ENCODE measurements around the gene PLPP6. TPM values are rescaled to one million over a fixed set of nuclear protein-coding genes. Genes with fewer than 3 reads are reported as not detected.

The PLPP6 gene
- total and polyA plus RNA-seq, 2 of the 13 experiments (the other 11 are each of a cell fraction or from before 2014, with no cell fraction given): 12.1 to 15.5 TPM

DNA sequence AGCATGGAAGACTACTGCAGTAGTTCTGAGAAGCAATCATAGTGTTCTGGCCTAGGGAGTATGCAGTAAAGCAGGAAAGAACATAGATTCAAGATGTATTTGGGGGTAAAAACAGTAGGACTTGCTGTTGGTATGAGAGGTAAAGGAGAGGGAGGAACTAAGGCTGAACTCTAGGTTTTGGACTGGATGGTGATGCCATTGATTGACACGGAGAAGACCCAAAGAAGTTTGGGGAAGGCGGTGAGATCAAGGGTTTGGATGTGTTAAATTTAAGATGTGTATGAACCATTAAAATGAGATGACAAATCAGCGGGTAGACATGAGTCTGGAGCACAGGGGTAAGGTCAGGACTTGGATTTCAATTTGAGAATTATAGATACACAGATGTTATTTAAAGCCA lies 15.3 kb downstream of the PLPP6 start (continued):
- TF ChIP-seq, protein P1, sequence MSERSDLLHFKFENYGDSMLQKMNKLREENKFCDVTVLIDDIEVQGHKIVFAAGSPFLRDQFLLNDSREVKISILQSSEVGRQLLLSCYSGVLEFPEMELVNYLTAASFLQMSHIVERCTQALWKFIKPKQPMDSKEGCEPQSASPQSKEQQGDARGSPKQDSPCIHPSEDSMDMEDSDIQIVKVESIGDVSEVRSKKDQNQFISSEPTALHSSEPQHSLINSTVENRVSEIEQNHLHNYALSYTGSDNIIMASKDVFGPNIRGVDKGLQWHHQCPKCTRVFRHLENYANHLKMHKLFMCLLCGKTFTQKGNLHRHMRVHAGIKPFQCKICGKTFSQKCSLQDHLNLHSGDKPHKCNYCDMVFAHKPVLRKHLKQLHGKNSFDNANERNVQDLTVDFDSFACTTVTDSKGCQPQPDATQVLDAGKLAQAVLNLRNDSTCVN (CRISPR knock-in tag; IDR thresholded peaks at IDR 0.05; ENCODE audit: borderline replicate concordance): no peak
- TF ChIP-seq JUNB (CRISPR knock-in tag; IDR thresholded peaks at IDR 0.05; ENCODE audit: borderline replicate concordance): no peak
- TF ChIP-seq, protein P2, sequence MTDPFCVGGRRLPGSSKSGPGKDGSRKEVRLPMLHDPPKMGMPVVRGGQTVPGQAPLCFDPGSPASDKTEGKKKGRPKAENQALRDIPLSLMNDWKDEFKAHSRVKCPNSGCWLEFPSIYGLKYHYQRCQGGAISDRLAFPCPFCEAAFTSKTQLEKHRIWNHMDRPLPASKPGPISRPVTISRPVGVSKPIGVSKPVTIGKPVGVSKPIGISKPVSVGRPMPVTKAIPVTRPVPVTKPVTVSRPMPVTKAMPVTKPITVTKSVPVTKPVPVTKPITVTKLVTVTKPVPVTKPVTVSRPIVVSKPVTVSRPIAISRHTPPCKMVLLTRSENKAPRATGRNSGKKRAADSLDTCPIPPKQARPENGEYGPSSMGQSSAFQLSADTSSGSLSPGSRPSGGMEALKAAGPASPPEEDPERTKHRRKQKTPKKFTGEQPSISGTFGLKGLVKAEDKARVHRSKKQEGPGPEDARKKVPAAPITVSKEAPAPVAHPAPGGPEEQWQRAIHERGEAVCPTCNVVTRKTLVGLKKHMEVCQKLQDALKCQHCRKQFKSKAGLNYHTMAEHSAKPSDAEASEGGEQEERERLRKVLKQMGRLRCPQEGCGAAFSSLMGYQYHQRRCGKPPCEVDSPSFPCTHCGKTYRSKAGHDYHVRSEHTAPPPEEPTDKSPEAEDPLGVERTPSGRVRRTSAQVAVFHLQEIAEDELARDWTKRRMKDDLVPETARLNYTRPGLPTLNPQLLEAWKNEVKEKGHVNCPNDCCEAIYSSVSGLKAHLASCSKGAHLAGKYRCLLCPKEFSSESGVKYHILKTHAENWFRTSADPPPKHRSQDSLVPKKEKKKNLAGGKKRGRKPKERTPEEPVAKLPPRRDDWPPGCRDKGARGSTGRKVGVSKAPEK (CRISPR knock-in tag; IDR thresholded peaks at IDR 0.05; ENCODE audit: borderline replicate concordance): no peak

DNA sequence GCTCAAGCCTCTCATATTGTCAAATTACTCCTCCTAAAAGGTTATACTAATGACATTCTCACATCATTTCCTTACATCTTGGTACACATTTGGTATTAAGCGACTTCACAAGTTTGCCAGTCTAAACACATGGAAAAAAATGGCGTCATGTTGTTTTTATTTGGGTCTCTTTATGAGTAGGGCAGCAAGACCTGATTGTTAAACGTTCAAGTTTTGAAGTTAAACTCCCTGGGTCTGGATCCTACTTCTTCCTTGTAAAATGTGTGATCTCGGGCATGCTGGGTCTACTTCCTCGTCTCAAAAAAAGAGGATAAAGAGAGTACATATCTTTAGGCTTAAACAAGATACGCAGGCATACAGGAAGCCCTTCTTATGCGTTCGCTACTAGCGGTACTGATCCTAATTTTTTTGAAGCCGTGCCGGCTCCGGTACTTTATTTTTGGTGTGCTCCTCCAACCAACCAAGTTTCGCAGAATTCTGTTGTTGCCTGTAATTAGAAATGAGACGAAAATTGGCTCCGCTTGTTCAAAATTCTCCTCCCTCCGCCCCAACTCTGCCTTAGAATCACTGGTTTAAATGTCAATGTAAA lies 16.7 kb downstream of the PLPP6 start:
- Histone ChIP-seq H3K79me2 (ENCODE audit: insufficient read depth, low read length) (peaks cover 31% of the 10 kb centered on the region), H3K4me3 (replicated peaks in 1 of 3; ENCODE audit: insufficient read depth in 1 of 3, low read depth in 2 of 3, low read length in 3 of 3) (peak overlapping the region; percentile 70 to 94 (median 87)), H2AFZ (ENCODE audit: low read length) (no peak overlapping the region), H3K9me3 (ENCODE audit: low read length) (no peaks in the 10 kb centered on the region), H3K36me3 (replicated peaks in 1 of 2; ENCODE audit: control insufficient read depth in 1 of 2, insufficient read depth in 2 of 2, low read length in 2 of 2) (no peaks in the 10 kb centered on the region; a peak in 1 of 5 replicates), H3K4me1 (ENCODE audit: insufficient read depth, low read length) (peaks cover 51% of the 10 kb centered on the region), H4K20me1 (ENCODE audit: insufficient read depth, low read length) (peaks cover 4% of the 10 kb centered on the region; the same call in 1 of the 2 replicates), H3K4me2 (ENCODE audit: low read depth, low read length) (peak overlapping the region; percentile 93), H3K27ac (ENCODE audit: extremely low read length, insufficient read depth, low read length) (peak overlapping the region; percentile 99), H3K9ac (ENCODE audit: insufficient read depth, low read depth, low read length) (peak overlapping the region; percentile 96), H3K27me3 (ENCODE audit: control insufficient read depth in 1 of 2, insufficient read depth in 2 of 2, low read length in 2 of 2) (no peaks in the 10 kb centered on the region; a peak in 1 of 5 replicates)
- FAIRE-seq (no peak), DNase-seq (ENCODE audit: low spot score) (peak; percentile 41), ATAC-seq (peak; percentile 4; the same call in 1 of the 3 replicates)
- intact Hi-C loops (cut with micrococcal nuclease; ENCODE audit: unreplicated experiment) (loop anchor here (1.0 to 5.0 kb wide), 4 partner anchors 15 to 1151 kb away; partner anchors contain the start of genes RCL1 and RFX3), in situ Hi-C loops (cut with HindIII; ENCODE audit: extremely low pct_ligation_motif_present, low pct_unique_long_range_greater_than_20kb) (no loop called here)
- TSS peak; percentile 97 for BruUV-seq (replicated peaks)
- ChIA-PET POLR2A (interaction anchor here (1.0 to 2.2 kb wide), 15 partner anchors 13 to 159 kb away, joined by 3 to 43 read pairs (median 6); partner anchors contain the start of genes AK3, PLPP6, RCL1 and SPATA6L), CTCF (ENCODE audit: low intra/inter-chr PET ratio, low total read pairs) (no interaction called here)
- WGBS (ENCODE audit: low lambda C conversion rate): 0% methylated on average over 16 of the region's 16 CpGs
- TF ChIP-seq MLLT10 (CRISPR knock-in tag; IDR thresholded peaks at IDR 0.05) (no peak), ZNF44 (CRISPR knock-in tag; IDR thresholded peaks at IDR 0.05) (peak; percentile 11; the same call in 1 of the 2 replicates), SRSF9 (IDR thresholded peaks at IDR 0.05; ENCODE audit: borderline replicate concordance, insufficient read depth, low read depth, low read length, poor library complexity, severe bottlenecking) (no peak), SP5 (CRISPR knock-in tag; IDR thresholded peaks at IDR 0.05; ENCODE audit: borderline replicate concordance, low read depth) (no peak), MYNN (CRISPR knock-in tag; IDR thresholded peaks at IDR 0.05; ENCODE audit: low read depth) (no peak), NFIC (IDR thresholded peaks at IDR 0.05; ENCODE audit: low read length) (no peak), ZNF678 (CRISPR knock-in tag; IDR thresholded peaks at IDR 0.05) (peak; percentile 25; the same call in 1 of the 2 replicates), HHEX (CRISPR knock-in tag; IDR thresholded peaks at IDR 0.05) (no peak), SNRNP70 (IDR thresholded peaks at IDR 0.05; ENCODE audit: low read depth, low read length) (no peak), ZNF839 (CRISPR knock-in tag; IDR thresholded peaks at IDR 0.05; ENCODE audit: borderline replicate concordance) (no peak)
- TF ChIP-seq, protein P3, sequence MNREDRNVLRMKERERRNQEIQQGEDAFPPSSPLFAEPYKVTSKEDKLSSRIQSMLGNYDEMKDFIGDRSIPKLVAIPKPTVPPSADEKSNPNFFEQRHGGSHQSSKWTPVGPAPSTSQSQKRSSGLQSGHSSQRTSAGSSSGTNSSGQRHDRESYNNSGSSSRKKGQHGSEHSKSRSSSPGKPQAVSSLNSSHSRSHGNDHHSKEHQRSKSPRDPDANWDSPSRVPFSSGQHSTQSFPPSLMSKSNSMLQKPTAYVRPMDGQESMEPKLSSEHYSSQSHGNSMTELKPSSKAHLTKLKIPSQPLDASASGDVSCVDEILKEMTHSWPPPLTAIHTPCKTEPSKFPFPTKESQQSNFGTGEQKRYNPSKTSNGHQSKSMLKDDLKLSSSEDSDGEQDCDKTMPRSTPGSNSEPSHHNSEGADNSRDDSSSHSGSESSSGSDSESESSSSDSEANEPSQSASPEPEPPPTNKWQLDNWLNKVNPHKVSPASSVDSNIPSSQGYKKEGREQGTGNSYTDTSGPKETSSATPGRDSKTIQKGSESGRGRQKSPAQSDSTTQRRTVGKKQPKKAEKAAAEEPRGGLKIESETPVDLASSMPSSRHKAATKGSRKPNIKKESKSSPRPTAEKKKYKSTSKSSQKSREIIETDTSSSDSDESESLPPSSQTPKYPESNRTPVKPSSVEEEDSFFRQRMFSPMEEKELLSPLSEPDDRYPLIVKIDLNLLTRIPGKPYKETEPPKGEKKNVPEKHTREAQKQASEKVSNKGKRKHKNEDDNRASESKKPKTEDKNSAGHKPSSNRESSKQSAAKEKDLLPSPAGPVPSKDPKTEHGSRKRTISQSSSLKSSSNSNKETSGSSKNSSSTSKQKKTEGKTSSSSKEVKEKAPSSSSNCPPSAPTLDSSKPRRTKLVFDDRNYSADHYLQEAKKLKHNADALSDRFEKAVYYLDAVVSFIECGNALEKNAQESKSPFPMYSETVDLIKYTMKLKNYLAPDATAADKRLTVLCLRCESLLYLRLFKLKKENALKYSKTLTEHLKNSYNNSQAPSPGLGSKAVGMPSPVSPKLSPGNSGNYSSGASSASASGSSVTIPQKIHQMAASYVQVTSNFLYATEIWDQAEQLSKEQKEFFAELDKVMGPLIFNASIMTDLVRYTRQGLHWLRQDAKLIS (CRISPR knock-in tag; IDR thresholded peaks at IDR 0.05): no peak

All from HepG2 (cell line).